Psoas muscle (tissue), 8 donors: ENCODE results near the gene NPPA. TPM values are rescaled to one million over a fixed set of nuclear protein-coding genes. Genes with fewer than 3 reads are reported as not detected.
A peak's percentile ranks its signal among the peaks of the same experiment; 100 is the strongest.
"Not testable (repeated sequence)": the region's sequence is repeated elsewhere in the genome, so short reads cannot be mapped to it uniquely, and the experiment has no call there.

Source experiments
- ATAC-seq, 4 donors: fragments of 200-7000 bp; cut with Tn5 transposase; one replicate each; pipeline ENCODE4 v1.9.1; 2020; ENCODE audit warnings: moderate library complexity in 3 of 4, mild to moderate bottlenecking in 2 of 4
- DNase-seq, 2 donors: peaks; one replicate each; pipeline ENCODE4 v3.0.0-alpha.2; 2020
- H3K27ac ChIP-seq: fragments of 200-600 bp; one replicate; pipeline ENCODE4 v1.8.0; 2022
- H3K27me3 ChIP-seq, 3 donors: fragments of 200-600 bp in 1 of 3; one replicate each; pipeline versions ENCODE4 v1.6.1 to v1.8.0; 2013 to 2022; ENCODE audit warnings: low read length in 2 of 3, mild to moderate bottlenecking in 2 of 3, moderate library complexity in 1 of 3; ENCODE audit not compliant: insufficient read depth in 3 of 3
- H3K36me3 ChIP-seq, 2 donors: fragments of 200-600 bp in 1 of 2; one replicate each; pipeline versions ENCODE4 v1.6.1 to v1.8.0; 2013 to 2022; ENCODE audit warnings: low read depth in 1 of 2, mild to moderate bottlenecking in 1 of 2, moderate library complexity in 1 of 2; ENCODE audit not compliant: insufficient read depth in 1 of 2
- H3K4me1 ChIP-seq: fragments of 200-600 bp; one replicate; pipeline ENCODE4 v1.8.0; 2022
- H3K4me3 ChIP-seq: fragments of 200-600 bp; one replicate; pipeline ENCODE4 v1.8.0; 2022; ENCODE audit warnings: mild to moderate bottlenecking
- H3K9me3 ChIP-seq: fragments of 200-600 bp; one replicate; pipeline ENCODE4 v1.8.0; 2022
- WGBS, 3 donors: extraction: QIAGEN DNeasy Blood & Tissue Kit; methylation state at CpG; one replicate each; pipeline versions ENCODE4 v1.1.6 to v1.1.7; 2013; 5-methylcytosine and 5-hydroxymethylcytosine counted together
- intact Hi-C, 2 donors: fragments of 100-400 bp; cut with DNase I; formaldehyde crosslinking; loops; one replicate each; pipeline versions ENCODE4 v1.11.0 to v1.14.2; 2022
- polyA plus RNA-seq, 3 donors: library from polyadenylated mRNA; stranded (reverse); fragments of 200-250 nt; gene quantifications; one replicate each; pipeline ENCODE4 v1.2.3, GENCODE V29; 2013
- total RNA-seq, 4 donors: library from RNA; stranded (reverse); fragmentation: NEBNext Ultra II Directional in 2 of 4; extraction: Animal tissue kit (Norgen Biotek cat#: 25700) in 2 of 4; gene quantifications; one replicate each; pipeline versions ENCODE4 v1.2.1 to v1.2.4, GENCODE V29; 2021 to 2023
- TF ChIP-seq, protein P1 (sequence below): fragments of 200-600 bp; IDR thresholded peaks from one replicate; pipeline ENCODE4 v1.8.0; 2022; ENCODE audit warnings: antibody characterized with exemption
- donor health status: healthy with polysubstance abuse.
- donor health status: DM: no; HTN: no; CAD: no; lungs with moderate emphysema.
- donor health status: Bipolar disorder and iron deficiency.
- donor health status: healthy.
- donor health status: DM: yes; HTN: yes; CAD: no.
- donor health status: DM: no; HTN: no; CAD: no.
- donor health status: DM: no; HTN: no; CAD: no.
- donor health status: DM: yes; HTN: yes; CAD: no.

NPPA gene
- total and polyA plus RNA-seq, 7 donors = 0.08 to 3.6 (median 0.54) TPM

DNA sequence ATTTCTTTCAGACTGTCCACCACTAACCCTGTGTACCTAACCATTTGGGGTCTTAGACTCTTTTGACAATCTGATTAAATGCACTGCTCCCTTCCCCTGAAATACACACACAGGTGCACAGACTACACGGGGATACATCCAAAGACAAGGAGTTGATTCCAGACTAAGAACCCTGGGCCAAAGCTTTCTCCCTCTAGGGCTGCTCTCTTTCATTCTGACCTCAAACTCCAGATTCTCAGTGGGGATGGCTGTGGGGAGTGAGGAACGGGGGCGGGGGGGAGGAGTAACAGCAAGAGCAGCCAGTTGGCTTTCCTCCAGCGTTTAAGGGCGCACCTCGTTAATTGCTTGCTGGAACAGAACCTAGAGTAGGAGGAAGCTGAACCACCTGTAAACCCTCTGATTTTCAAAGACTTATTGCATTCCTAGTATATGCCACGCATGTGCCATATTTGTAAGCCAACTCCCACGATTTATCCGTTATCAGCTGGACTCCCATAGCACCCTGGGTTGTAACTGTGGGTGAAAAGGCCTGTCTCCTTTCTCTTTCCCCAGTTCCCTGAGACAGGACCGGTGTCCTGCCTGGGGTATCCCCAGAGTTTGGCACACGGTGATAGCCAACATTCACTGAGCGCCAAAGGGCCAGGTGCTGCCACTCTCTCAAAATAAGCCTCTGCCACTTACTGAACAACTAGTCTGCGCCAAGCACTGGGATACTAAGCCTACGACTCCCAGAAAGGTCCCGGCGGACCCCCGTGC is 42.7 kb downstream of the NPPA start:
- DNase-seq = peak in 1 of 2 donors; percentile 57
- intact Hi-C loops = loop anchor here in 1 of 2 donors (10.0 kb wide), 1 partner anchor 530 kb away; no protein-coding TSS in a partner anchor
- H3K27ac ChIP-seq = peak overlapping the region; percentile 99
- H3K9me3 ChIP-seq = no peaks in the 10 kb centered on the region
- H3K36me3 ChIP-seq = peaks cover 3 to 42% of the 10 kb centered on the region in 2 donors
- peak; percentile 1 to 14 (median 4) for ATAC-seq
- 1 to 3% (median 1%) methylated on average over 17 of the region's 17 CpGs for WGBS, 3 donors
- peaks cover 45% of the 10 kb centered on the region for H3K4me1 ChIP-seq
- H3K27me3 ChIP-seq = no peaks in the 10 kb centered on the region
- peak overlapping the region; percentile 93 for H3K4me3 ChIP-seq
- TF ChIP-seq, protein P1, sequence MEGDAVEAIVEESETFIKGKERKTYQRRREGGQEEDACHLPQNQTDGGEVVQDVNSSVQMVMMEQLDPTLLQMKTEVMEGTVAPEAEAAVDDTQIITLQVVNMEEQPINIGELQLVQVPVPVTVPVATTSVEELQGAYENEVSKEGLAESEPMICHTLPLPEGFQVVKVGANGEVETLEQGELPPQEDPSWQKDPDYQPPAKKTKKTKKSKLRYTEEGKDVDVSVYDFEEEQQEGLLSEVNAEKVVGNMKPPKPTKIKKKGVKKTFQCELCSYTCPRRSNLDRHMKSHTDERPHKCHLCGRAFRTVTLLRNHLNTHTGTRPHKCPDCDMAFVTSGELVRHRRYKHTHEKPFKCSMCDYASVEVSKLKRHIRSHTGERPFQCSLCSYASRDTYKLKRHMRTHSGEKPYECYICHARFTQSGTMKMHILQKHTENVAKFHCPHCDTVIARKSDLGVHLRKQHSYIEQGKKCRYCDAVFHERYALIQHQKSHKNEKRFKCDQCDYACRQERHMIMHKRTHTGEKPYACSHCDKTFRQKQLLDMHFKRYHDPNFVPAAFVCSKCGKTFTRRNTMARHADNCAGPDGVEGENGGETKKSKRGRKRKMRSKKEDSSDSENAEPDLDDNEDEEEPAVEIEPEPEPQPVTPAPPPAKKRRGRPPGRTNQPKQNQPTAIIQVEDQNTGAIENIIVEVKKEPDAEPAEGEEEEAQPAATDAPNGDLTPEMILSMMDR = no peak

DNA sequence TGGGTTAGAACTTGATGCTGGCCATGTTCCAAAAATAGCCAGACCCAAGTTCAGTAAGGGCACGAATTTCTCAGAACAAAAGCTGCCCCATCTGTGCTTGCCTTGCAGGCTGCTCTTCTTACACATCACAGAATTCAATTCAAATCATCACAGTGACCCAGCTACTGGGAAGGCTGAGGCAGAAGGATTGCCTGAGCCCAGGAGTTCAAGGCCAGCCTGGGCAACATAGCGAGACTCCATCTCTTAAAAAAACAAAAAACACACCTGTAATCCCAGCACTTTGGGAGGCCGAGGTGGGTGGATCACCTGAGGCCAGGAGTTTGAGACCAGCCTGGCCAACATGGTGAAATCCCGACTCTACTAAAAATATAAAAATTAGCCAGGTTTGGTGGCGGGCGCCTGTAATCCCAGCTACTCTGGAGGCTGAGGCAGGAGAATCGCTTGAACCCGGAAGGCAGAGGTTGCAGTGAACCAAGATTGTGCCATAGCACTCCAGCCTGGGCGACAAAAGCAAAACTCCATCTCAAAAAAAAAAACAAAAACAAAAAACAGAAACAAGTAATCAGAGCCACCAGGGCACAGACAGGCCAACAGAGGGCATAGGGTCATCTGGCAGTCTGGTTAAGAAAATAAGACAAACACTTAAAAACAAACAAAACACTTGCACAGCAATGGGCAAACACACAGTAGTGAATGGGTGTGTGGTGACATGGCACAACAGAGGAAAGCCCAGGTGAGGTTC is 43.5 kb downstream of the NPPA start:
- intact Hi-C loops = loop anchor here in 1 of 2 donors (10.0 kb wide), 1 partner anchor 531 kb away; no protein-coding TSS in a partner anchor
- whole genome bisulfite sequencing, 3 donors = 54 to 64% (median 56%) methylated on average over 9 of the region's 9 CpGs
- H3K9me3 ChIP-seq, H3K27me3 ChIP-seq, ATAC-seq, DNase-seq: not testable (repeated sequence)
- peaks cover 3 to 42% of the 10 kb centered on the region in 2 donors for H3K36me3 ChIP-seq
- peaks cover 40% of the 10 kb centered on the region for H3K4me1 ChIP-seq
- peak overlapping the region; percentile 99 for H3K27ac ChIP-seq
- peak overlapping the region; percentile 93 for H3K4me3 ChIP-seq

DNA sequence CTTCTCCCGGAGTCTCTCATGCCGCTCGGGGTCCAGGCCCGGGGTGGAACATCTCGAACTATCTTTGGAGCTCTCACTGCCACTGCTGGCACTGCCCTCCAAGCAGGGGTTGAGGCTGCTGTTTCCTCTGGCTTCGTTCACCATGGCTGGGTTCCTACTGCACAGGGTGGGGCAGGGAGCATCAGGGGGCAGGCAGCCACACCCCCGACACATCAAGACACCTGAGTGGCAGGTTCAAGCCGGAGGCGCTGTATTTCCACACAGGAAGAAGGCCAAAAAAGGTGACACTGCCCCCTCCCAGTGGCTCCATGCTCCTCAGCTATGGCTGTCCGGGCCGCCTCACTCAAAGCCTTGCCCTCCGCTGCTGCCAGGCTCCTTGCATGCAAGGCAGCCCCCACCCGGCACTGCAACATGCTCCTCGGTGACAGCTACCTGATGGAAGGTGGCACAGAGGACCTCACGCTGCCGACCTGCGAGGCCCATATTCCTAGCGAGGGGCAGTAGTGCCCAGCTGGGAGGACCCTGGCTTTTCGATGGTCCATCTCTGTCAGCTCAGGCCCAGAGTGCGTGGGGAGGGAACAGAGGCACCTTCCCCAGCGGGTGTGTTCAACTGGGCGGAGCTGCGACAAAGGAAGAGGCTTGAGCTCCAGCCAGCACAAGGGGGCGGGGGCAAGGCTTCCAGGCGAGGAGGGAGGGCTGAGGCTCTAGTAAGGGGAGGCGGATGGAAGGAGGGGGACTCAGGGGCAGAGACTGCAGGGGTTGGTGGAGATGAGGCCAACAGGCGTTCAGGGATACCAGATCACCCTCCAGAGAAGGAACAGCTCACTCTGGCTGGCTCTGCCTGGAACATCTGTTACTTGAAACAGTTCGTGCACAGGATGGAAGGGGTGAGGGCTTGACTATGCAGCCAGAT is 44.4 kb downstream of the NPPA start:
- peak; percentile 92 to 94 for DNase-seq
- peak overlapping the region; percentile 99 for H3K27ac ChIP-seq
- TF ChIP-seq, protein P1 = no peak
- H3K9me3 ChIP-seq = no peaks in the 10 kb centered on the region
- H3K27me3 ChIP-seq = no peaks in the 10 kb centered on the region
- WGBS, 3 donors = 0 to 4% (median 2%) methylated on average over 27 to 28 of the region's 28 CpGs
- ATAC-seq = peak; percentile 31 to 55 (median 50)
- H3K4me3 ChIP-seq = peak overlapping the region; percentile 93
- intact Hi-C loops = loop anchor here in 1 of 2 donors (10.0 kb wide), 1 partner anchor 532 kb away; no protein-coding TSS in a partner anchor
- H3K36me3 ChIP-seq = peaks cover 3 to 44% of the 10 kb centered on the region in 2 donors
- peaks cover 39% of the 10 kb centered on the region for H3K4me1 ChIP-seq

DNA sequence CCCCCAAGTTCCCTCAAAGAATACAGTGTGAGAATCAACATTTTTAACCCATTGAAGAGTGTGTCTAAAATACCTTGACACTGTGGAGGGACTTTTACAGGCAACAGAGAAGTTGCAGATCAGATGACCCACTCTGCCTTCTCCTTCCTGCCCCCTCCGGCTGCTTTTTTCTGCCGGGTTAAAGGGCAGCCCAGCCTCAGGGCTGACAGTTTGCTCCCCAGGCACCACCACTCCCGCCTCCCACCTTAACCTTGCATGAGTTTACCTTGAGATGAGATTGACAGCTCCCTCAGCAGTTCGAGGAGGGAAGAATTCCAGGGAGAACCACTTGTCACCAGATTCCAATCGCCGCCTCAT is 45.0 kb downstream of the NPPA start:
- 6% methylated on average over 6 of the region's 6 CpGs for WGBS, 3 donors
- Histone ChIP-seq H3K27ac (peak overlapping the region; percentile 99), H3K27me3 (no peaks in the 10 kb centered on the region), H3K36me3 (peaks cover 3 to 45% of the 10 kb centered on the region in 2 donors), H3K4me3 (peak overlapping the region; percentile 93), H3K4me1 (peaks cover 35% of the 10 kb centered on the region), H3K9me3 (no peaks in the 10 kb centered on the region)
- intact Hi-C loops = loop anchor here in 1 of 2 donors (10.0 kb wide), 1 partner anchor 532 kb away; no protein-coding TSS in a partner anchor
- ATAC-seq (no peak), DNase-seq (no peak)
- TF ChIP-seq, protein P1 = no peak
